ENCODE data around the gene NARS2. TPM values are rescaled to one million over a fixed set of nuclear protein-coding genes. Genes with fewer than 3 reads are reported as not detected.

The NARS2 gene
- total and polyA plus RNA-seq, 2 donors (not counting 1 experiment from before 2014, with no cell fraction given), result 13.2 to 15.7 TPM

DNA sequence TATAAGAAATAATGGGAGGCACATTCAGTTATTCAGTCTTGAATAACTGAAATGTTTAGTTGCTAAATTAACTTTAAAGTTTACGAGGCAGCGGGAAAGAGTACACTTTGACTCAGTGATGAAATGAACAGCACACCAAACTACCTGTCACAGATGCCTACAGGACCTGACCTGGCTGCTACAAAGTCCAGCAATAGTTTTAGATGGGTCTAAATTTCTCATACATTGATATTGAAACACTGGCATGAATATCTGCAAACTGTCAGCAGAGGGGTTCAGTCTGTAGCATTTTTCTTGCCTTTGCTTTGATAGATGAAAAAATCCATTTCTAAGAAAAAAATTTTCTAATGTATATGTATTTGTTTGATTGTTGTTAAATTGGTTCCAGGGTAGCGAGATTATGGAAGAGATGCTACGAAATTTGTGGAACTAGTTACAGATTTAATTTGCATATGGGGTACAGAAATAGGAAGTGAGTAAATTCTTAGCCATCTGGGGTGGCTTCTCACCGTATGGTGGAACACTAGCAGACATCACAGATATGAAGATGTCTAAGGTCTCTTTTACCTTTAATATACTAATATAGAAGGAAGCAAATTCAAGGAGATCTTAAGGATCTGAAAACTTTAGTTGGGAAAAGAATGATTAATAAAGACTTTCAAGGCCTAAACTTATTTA, 136.2 kb downstream of the NARS2 start:
- H3K4me2 ChIP-seq (ENCODE audit: extremely low read depth, insufficient read depth, low read length), result no peak overlapping the region
- no peak overlapping the region for H3K27ac ChIP-seq (ENCODE audit: insufficient read depth, low read length)
- no peak overlapping the region for H3K9ac ChIP-seq (ENCODE audit: insufficient read depth, low read length)
- no peaks in the 10 kb centered on the region for H4K20me1 ChIP-seq (ENCODE audit: control insufficient read depth, extremely low read depth, insufficient read depth, low read length)
- H3K9me3 ChIP-seq (ENCODE audit: control insufficient read depth, insufficient read depth, low read depth, low read length), result no peaks in the 10 kb centered on the region
- TF ChIP-seq, protein P1, sequence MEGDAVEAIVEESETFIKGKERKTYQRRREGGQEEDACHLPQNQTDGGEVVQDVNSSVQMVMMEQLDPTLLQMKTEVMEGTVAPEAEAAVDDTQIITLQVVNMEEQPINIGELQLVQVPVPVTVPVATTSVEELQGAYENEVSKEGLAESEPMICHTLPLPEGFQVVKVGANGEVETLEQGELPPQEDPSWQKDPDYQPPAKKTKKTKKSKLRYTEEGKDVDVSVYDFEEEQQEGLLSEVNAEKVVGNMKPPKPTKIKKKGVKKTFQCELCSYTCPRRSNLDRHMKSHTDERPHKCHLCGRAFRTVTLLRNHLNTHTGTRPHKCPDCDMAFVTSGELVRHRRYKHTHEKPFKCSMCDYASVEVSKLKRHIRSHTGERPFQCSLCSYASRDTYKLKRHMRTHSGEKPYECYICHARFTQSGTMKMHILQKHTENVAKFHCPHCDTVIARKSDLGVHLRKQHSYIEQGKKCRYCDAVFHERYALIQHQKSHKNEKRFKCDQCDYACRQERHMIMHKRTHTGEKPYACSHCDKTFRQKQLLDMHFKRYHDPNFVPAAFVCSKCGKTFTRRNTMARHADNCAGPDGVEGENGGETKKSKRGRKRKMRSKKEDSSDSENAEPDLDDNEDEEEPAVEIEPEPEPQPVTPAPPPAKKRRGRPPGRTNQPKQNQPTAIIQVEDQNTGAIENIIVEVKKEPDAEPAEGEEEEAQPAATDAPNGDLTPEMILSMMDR (conservative IDR thresholded peaks at IDR 0.05 in 1 of 2, IDR thresholded peaks at IDR 0.05 in 1 of 2; ENCODE audit: low read depth in 1 of 2, low read length in 2 of 2), result no peak
- TF ChIP-seq EZH2 (IDR thresholded peaks at IDR 0.05; ENCODE audit: low read length, missing control alignments), result no peak
- H3K4me3 ChIP-seq (replicated peaks in 1 of 4; ENCODE audit: control extremely low read depth in 1 of 4, insufficient read depth in 1 of 4, low read depth in 3 of 4, low read length in 4 of 4), result no peak overlapping the region
- no peak for DNase-seq (ENCODE audit: low read depth in 2 of 2)
- H2AFZ ChIP-seq (ENCODE audit: low read length), result no peak overlapping the region
- no peaks in the 10 kb centered on the region for H3K27me3 ChIP-seq (ENCODE audit: control insufficient read depth, insufficient read depth, low read length)
- H3K79me2 ChIP-seq (ENCODE audit: control insufficient read depth, insufficient read depth, low read length), result no peaks in the 10 kb centered on the region
- H3K4me1 ChIP-seq (ENCODE audit: control insufficient read depth, extremely low read depth, insufficient read depth, low read length), result no peaks in the 10 kb centered on the region
- no peaks in the 10 kb centered on the region for H3K36me3 ChIP-seq (ENCODE audit: control insufficient read depth, insufficient read depth, low read length)

DNA sequence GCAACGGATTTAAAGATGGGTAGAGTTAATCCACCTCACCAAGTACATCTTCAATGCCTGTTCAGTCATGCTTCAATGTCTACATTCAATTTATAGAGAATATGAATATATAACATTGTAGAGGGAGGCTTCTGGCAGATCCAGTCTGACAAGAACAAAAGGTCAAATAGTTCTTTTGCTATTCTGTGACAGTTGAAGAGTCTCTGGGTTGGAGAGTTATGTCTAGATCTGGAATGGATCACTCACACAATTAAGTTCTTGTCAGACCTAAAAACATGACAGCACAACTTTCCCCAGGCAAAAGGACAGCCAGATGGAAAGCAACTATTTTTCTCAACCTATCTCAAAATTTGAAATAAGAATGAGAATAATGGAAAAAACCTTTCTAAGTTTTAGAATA, 141.7 kb downstream of the NARS2 start:
- peaks cover 2% of the 10 kb centered on the region for H3K4me1 ChIP-seq (ENCODE audit: control insufficient read depth, extremely low read depth, insufficient read depth, low read length)
- H3K27ac ChIP-seq (ENCODE audit: insufficient read depth, low read length), result no peak overlapping the region
- H2AFZ ChIP-seq (ENCODE audit: low read length), result no peak overlapping the region
- no peak overlapping the region for H3K9ac ChIP-seq (ENCODE audit: insufficient read depth, low read length)
- no peaks in the 10 kb centered on the region for H3K9me3 ChIP-seq (ENCODE audit: control insufficient read depth, insufficient read depth, low read depth, low read length)
- H3K36me3 ChIP-seq (ENCODE audit: control insufficient read depth, insufficient read depth, low read length), result no peaks in the 10 kb centered on the region
- H4K20me1 ChIP-seq (ENCODE audit: control insufficient read depth, extremely low read depth, insufficient read depth, low read length), result no peaks in the 10 kb centered on the region
- H3K4me3 ChIP-seq (replicated peaks in 1 of 4; ENCODE audit: control extremely low read depth in 1 of 4, insufficient read depth in 1 of 4, low read depth in 3 of 4, low read length in 4 of 4), result no peak overlapping the region
- no peak overlapping the region for H3K4me2 ChIP-seq (ENCODE audit: extremely low read depth, insufficient read depth, low read length)
- TF ChIP-seq, protein P1 (conservative IDR thresholded peaks at IDR 0.05 in 1 of 2, IDR thresholded peaks at IDR 0.05 in 1 of 2; ENCODE audit: low read depth in 1 of 2, low read length in 2 of 2), result no peak
- TF ChIP-seq EZH2 (IDR thresholded peaks at IDR 0.05; ENCODE audit: low read length, missing control alignments), result no peak
- no peaks in the 10 kb centered on the region for H3K79me2 ChIP-seq (ENCODE audit: control insufficient read depth, insufficient read depth, low read length)
- no peaks in the 10 kb centered on the region for H3K27me3 ChIP-seq (ENCODE audit: control insufficient read depth, insufficient read depth, low read length)
- DNase-seq (ENCODE audit: low read depth in 2 of 2), result no peak

DNA sequence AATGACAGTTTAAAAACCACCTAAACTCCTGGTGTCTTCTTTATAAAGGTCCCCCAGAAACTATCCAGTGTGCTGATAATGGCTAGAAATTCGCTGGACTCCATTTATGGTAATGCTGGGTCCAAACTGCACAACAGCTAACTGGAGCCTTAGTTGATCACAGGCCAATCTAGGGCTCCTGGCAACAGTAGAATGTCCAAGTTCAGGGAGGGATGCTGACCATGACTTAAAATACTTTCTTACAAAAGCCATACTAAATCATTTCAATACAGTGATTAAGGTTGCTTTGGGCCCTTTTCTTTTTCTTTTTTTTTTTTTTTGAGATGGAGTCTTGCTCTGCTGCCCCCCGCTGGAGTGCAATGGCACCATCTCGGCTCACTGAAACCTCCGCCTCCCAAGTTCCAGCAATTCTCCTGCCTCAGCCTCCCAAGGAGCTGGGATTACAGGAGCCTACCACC, 142.6 kb downstream of the NARS2 start:
- H3K9me3 ChIP-seq (ENCODE audit: control insufficient read depth, insufficient read depth, low read depth, low read length), result no peaks in the 10 kb centered on the region
- H3K4me1 ChIP-seq (ENCODE audit: control insufficient read depth, extremely low read depth, insufficient read depth, low read length), result peaks cover 2% of the 10 kb centered on the region
- no peak overlapping the region for H3K4me3 ChIP-seq (replicated peaks in 1 of 4; ENCODE audit: control extremely low read depth in 1 of 4, insufficient read depth in 1 of 4, low read depth in 3 of 4, low read length in 4 of 4)
- DNase-seq (ENCODE audit: low read depth in 2 of 2), result peak in 1 of 2 donors; percentile 18
- TF ChIP-seq EZH2 (IDR thresholded peaks at IDR 0.05; ENCODE audit: low read length, missing control alignments), result no peak
- TF ChIP-seq, protein P1 (conservative IDR thresholded peaks at IDR 0.05 in 1 of 2, IDR thresholded peaks at IDR 0.05 in 1 of 2; ENCODE audit: low read depth in 1 of 2, low read length in 2 of 2), result peak; percentile 40 to 44
- H3K36me3 ChIP-seq (ENCODE audit: control insufficient read depth, insufficient read depth, low read length), result no peaks in the 10 kb centered on the region
- no peaks in the 10 kb centered on the region for H4K20me1 ChIP-seq (ENCODE audit: control insufficient read depth, extremely low read depth, insufficient read depth, low read length)
- no peaks in the 10 kb centered on the region for H3K79me2 ChIP-seq (ENCODE audit: control insufficient read depth, insufficient read depth, low read length)
- no peak overlapping the region for H3K9ac ChIP-seq (ENCODE audit: insufficient read depth, low read length)
- H2AFZ ChIP-seq (ENCODE audit: low read length), result no peak overlapping the region
- H3K27ac ChIP-seq (ENCODE audit: insufficient read depth, low read length), result no peak overlapping the region
- H3K27me3 ChIP-seq (ENCODE audit: control insufficient read depth, insufficient read depth, low read length), result no peaks in the 10 kb centered on the region
- no peak overlapping the region for H3K4me2 ChIP-seq (ENCODE audit: extremely low read depth, insufficient read depth, low read length)

Data from fibroblast of lung (primary cell).